ENCODE measurements around the gene RAPGEF6. TPM values are rescaled to one million over a fixed set of nuclear protein-coding genes. Genes with fewer than 3 reads are reported as not detected.

RAPGEF6 gene
- polyA plus RNA-seq, 1 experiment = 13.1 TPM

DNA sequence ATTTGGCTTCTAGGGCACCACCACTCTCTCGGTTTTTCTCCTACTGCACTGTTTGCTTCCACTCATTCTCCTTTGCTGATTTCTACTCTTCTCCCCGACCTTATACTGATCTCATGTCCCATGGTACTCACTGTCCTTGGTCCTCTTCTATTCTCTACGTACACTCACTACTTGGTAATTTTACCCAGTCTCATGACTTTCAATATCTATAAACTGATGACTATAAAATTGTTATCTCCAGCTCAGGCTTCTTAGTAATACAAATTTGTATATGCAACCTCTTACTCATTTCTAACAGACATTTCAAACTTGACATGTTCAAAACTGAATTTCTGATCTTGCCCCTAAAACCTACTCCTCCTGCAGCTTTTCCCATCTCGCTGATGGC, 4.1 kb downstream of the RAPGEF6 start:
- Histone ChIP-seq H3K27ac (ENCODE audit: low read depth, low read length) (no peak overlapping the region), H3K9me3 (ENCODE audit: control insufficient read depth, insufficient read depth, low read length) (peaks cover 4% of the 10 kb centered on the region; the same call in 1 of the 2 replicates), H3K4me3 (ENCODE audit: low read depth, low read length) (no peak overlapping the region), H3K27me3 (ENCODE audit: control insufficient read depth, insufficient read depth, low read length) (no peaks in the 10 kb centered on the region)
- DNase-seq (ENCODE audit: low read depth, low spot score) = no peak
- TF ChIP-seq, protein P1, sequence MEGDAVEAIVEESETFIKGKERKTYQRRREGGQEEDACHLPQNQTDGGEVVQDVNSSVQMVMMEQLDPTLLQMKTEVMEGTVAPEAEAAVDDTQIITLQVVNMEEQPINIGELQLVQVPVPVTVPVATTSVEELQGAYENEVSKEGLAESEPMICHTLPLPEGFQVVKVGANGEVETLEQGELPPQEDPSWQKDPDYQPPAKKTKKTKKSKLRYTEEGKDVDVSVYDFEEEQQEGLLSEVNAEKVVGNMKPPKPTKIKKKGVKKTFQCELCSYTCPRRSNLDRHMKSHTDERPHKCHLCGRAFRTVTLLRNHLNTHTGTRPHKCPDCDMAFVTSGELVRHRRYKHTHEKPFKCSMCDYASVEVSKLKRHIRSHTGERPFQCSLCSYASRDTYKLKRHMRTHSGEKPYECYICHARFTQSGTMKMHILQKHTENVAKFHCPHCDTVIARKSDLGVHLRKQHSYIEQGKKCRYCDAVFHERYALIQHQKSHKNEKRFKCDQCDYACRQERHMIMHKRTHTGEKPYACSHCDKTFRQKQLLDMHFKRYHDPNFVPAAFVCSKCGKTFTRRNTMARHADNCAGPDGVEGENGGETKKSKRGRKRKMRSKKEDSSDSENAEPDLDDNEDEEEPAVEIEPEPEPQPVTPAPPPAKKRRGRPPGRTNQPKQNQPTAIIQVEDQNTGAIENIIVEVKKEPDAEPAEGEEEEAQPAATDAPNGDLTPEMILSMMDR (IDR thresholded peaks at IDR 0.05; ENCODE audit: low read depth, low read length) = no peak
- CTCF ChIA-PET = interaction anchor here (0.9 to 3.2 kb wide), 2 partner anchors 30 to 42 kb away, joined by 7 to 12 read pairs; no protein-coding TSS in a partner anchor
- POLR2A ChIA-PET = interaction anchor here (0.6 kb wide), 2 partner anchors 42 to 110 kb away, joined by 3 to 4 read pairs; no protein-coding TSS in a partner anchor

DNA sequence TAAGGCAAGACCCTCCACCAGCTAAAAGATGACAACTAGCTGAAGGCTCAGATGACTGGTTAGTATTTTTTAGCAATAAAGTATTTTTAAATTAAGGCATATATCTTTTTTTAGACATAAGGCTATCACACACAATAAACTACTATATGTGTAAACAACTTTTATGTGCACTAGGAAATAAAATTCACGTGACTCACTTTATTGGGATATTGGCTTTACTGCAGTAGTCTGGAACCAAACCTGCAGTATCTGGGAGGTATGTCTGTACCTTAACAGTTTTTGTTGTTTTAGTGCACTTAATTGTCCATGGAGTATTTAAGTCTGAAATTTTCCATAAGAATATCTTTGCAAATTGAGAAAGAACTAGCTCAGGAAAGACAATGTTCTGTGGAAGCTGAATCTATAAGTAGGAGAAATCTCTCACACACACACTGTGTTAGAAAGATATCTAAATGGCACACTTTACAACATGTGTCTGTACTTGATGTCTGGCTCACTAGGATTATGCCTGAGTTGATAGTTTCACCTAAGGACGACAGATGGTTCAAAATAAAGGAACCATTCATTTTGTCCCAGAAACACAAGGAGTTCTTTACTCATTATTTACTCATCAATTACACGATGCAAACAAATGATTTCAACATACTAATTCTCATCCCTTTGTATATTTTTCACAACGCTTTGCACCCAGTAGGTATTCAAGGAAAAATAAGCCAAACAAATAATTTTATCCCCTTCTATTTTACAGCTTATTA, 4.6 kb downstream of the RAPGEF6 start:
- Histone ChIP-seq H3K27me3 (ENCODE audit: control insufficient read depth, insufficient read depth, low read length) (no peaks in the 10 kb centered on the region), H3K27ac (ENCODE audit: low read depth, low read length) (no peak overlapping the region), H3K4me3 (ENCODE audit: low read depth, low read length) (no peak overlapping the region), H3K9me3 (ENCODE audit: control insufficient read depth, insufficient read depth, low read length) (peaks cover 4% of the 10 kb centered on the region; the same call in 1 of the 2 replicates)
- no peak for DNase-seq (ENCODE audit: low read depth, low spot score)
- ChIA-PET POLR2A (interaction anchor here (0.6 kb wide), 2 partner anchors 42 to 109 kb away, joined by 3 to 4 read pairs; no protein-coding TSS in a partner anchor), CTCF (interaction anchor here (0.9 to 3.2 kb wide), 2 partner anchors 29 to 41 kb away, joined by 7 to 12 read pairs; no protein-coding TSS in a partner anchor)
- TF ChIP-seq, protein P1 (IDR thresholded peaks at IDR 0.05; ENCODE audit: low read depth, low read length) = no peak

DNA sequence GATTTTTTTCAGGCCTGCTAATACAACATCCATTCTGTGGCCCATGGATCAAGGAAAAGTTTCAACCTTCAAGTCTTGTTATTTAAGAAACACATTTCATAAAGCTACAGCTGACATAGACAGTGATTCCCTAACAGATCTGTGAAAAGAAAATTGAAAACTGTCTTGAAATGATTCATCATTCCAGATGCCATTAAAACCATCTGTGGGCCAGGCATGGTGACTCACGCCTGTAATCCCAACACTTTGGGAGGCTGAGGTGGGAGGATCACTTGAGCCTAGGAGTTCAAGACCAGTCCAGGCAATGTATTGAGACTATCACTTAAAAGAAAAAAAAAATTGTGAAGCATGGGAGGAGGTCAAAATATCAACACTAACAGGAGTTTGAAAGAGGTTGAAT, 6.0 kb downstream of the RAPGEF6 start:
- no peak for DNase-seq (ENCODE audit: low read depth, low spot score)
- POLR2A ChIA-PET = no interaction called here
- CTCF ChIA-PET = interaction anchor here (3.2 kb wide), 1 partner anchor 40 kb away, joined by 12 read pairs; no protein-coding TSS in a partner anchor

DNA sequence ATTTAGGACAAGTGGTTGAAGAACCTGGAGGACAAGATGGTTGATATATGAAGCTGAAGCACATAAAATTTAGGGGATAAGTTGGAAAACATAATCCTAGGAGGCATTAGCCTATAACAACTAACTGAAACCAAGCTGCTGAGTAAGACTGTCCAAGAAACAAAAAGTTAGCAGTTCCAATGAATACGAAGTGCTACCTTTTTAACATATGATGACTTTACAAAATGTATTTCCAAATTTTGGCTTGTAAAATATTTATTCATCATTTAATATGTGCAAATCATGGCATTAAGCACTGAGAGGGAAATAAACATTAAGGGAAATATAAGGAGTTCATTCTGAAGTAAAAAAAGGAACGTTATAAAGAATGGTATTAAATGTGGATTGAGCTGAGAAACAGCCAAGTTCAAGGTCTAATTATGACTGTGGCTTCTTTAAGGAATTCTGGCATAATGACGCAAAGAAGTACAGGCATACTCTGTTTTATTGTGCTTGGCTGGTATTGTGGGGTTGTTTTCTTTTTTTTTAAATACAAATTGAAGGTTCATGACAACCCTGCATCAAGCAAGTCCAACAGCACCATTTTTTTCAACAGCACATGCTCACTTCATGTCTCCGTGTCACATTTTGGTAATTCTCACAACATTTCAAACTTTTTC, 7.7 kb downstream of the RAPGEF6 start:
- no peaks in the 10 kb centered on the region for H3K27me3 ChIP-seq (ENCODE audit: control insufficient read depth, insufficient read depth, low read length)
- POLR2A ChIA-PET = interaction anchor here (0.7 kb wide), 1 partner anchor 165 kb away, joined by 3 read pairs; no protein-coding TSS in a partner anchor
- no peak for DNase-seq (ENCODE audit: low read depth, low spot score)

More for the DNA sequence above, 6.0 kb downstream of the RAPGEF6 start:
- H3K4me3 ChIP-seq (ENCODE audit: low read depth, low read length) = no peak overlapping the region
- H3K27me3 ChIP-seq (ENCODE audit: control insufficient read depth, insufficient read depth, low read length) = no peaks in the 10 kb centered on the region
- no peak overlapping the region for H3K27ac ChIP-seq (ENCODE audit: low read depth, low read length)
- no peaks in the 10 kb centered on the region for H3K9me3 ChIP-seq (ENCODE audit: control insufficient read depth, insufficient read depth, low read length)
- TF ChIP-seq, protein P1 (IDR thresholded peaks at IDR 0.05; ENCODE audit: low read depth, low read length) = no peak

More for the DNA sequence above, 7.7 kb downstream of the RAPGEF6 start:
- CTCF ChIA-PET = no interaction called here
- Histone ChIP-seq H3K9me3 (ENCODE audit: control insufficient read depth, insufficient read depth, low read length) (no peaks in the 10 kb centered on the region), H3K4me3 (ENCODE audit: low read depth, low read length) (no peak overlapping the region), H3K27ac (ENCODE audit: low read depth, low read length) (no peak overlapping the region)
- TF ChIP-seq, protein P1 (IDR thresholded peaks at IDR 0.05; ENCODE audit: low read depth, low read length) = no peak
